Body of pancreas (tissue), 4 donors: ENCODE data around the gene DMKN. TPM values are rescaled to one million over a fixed set of nuclear protein-coding genes. Genes with fewer than 3 reads are reported as not detected.
A peak's percentile ranks its signal among the peaks of the same experiment; 100 is the strongest.

ENCODE experiments used
- ATAC-seq: fragments of 150-250 bp; one replicate; pipeline ENCODE4 v1.9.1; 2016
- DNase-seq, 4 donors: peaks; one replicate each; pipeline ENCODE4 v3.0.0-alpha.2; 2019
- H3K27ac ChIP-seq, 4 donors: fragments of 200-600 bp; sonication (generic); 1 replicate in 3 of 4; 2 replicates in 1 of 4; pipeline versions ENCODE4 v1.5.1 to v1.6.1; 2016 to 2019; ENCODE audit warnings: mild to moderate bottlenecking in 1 of 4, mixed read lengths in 1 of 4, moderate library complexity in 1 of 4
- H3K27me3 ChIP-seq, 2 donors: fragments of 200-600 bp; sonication (generic); one replicate each; pipeline ENCODE4 v1.6.0; 2016; ENCODE audit warnings: mild to moderate bottlenecking in 1 of 2
- H3K36me3 ChIP-seq, 2 donors: fragments of 200-600 bp; sonication (generic); replicated peaks in 1 of 2; 2 replicates each; pipeline ENCODE4 v1.5.1; 2016; ENCODE audit warnings: low read depth in 2 of 2; ENCODE audit not compliant: insufficient read depth in 1 of 2
- H3K4me1 ChIP-seq: fragments of 200-600 bp; sonication (generic); one replicate; pipeline ENCODE4 v1.6.0; 2016
- H3K4me3 ChIP-seq, 2 donors: fragments of 200-600 bp; sonication (generic); 1 replicate in 1 of 2; 2 replicates in 1 of 2; pipeline ENCODE4 v1.5.1; 2016 to 2019
- H3K9me3 ChIP-seq, 3 donors: fragments of 200-600 bp; sonication (generic); 1 replicate in 2 of 3; 2 replicates in 1 of 3; pipeline ENCODE4 v1.5.1; 2016
- POLR2A ChIP-seq, 3 donors: fragments of 450-650 bp; IDR thresholded peaks; one replicate each; pipeline ENCODE4 v1.6.1; 2016; ENCODE audit warnings: antibody characterized with exemption in 3 of 3, mild to moderate bottlenecking in 2 of 3
- WGBS, 2 donors: methylation state at CpG; one replicate each; pipeline ENCODE4 v1.1.5; 2017; 5-methylcytosine and 5-hydroxymethylcytosine counted together
- intact Hi-C: fragments of 100-400 bp; cut with DNase I; formaldehyde crosslinking; loops from one replicate; pipeline ENCODE4 v1.15.1; 2023
- total RNA-seq, 2 donors: library from RNA; depleted of rRNA; stranded (reverse); fragments of >200 nt; gene quantifications; one replicate each; pipeline ENCODE4 v1.1.0, GENCODE V29; 2016
- TF ChIP-seq, protein P1 (sequence below), 7 experiments: fragments of 450-650 bp in 4 of 7; fragments of 200-600 bp in 3 of 7; sonication (generic) in 3 of 7; IDR thresholded peaks; one replicate each; pipeline ENCODE4 v1.5.1; 2016 to 2019; ENCODE audit warnings: antibody characterized with exemption in 7 of 7

Gene DMKN
- total RNA-seq, 2 donors from 2014 or later, result 146 TPM

DNA sequence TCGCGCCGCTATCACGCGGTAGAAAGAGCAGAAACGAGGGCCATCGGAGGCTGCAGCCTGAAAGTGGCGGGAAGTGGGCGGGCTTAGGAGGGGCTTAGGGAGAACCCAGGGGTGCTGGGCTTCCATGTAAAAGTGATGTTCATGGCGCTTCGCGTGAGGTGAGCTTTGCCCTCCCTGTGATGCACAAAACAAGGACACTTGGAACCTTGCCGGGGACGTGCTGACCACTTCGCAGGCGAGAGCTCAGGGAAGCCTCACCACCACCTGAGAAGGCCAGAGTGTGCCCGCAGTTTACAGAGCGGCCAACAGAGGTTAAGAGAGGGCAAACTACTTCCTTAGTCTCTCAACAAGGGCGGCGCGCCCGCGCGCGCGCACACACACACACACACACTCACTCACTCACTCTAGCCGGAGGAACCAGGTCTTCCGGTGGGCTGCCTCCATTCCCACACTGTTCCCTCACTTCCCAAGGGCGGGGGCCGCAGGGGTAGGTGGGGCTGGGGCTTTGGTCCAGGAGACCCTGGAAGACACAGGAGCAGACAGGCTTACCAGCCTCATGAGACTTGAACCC lies 20.5 kb upstream of the DMKN start:
- H3K36me3 ChIP-seq, result no peaks in the 10 kb centered on the region
- no peaks in the 10 kb centered on the region for H3K9me3 ChIP-seq
- peaks cover 9% of the 10 kb centered on the region for H3K4me1 ChIP-seq
- H3K27ac ChIP-seq, result no peak overlapping the region
- 2 to 6% methylated on average over 17 to 30 of the region's 30 CpGs for WGBS, 2 donors
- H3K27me3 ChIP-seq, result no peaks in the 10 kb centered on the region
- intact Hi-C loops, result no loop called here
- DNase-seq (peak in 3 of 4 donors; percentile 33 to 59 (median 46)), ATAC-seq (no peak)
- no peak for TF ChIP-seq POLR2A (IDR thresholded peaks at IDR 0.05)
- TF ChIP-seq, protein P1, sequence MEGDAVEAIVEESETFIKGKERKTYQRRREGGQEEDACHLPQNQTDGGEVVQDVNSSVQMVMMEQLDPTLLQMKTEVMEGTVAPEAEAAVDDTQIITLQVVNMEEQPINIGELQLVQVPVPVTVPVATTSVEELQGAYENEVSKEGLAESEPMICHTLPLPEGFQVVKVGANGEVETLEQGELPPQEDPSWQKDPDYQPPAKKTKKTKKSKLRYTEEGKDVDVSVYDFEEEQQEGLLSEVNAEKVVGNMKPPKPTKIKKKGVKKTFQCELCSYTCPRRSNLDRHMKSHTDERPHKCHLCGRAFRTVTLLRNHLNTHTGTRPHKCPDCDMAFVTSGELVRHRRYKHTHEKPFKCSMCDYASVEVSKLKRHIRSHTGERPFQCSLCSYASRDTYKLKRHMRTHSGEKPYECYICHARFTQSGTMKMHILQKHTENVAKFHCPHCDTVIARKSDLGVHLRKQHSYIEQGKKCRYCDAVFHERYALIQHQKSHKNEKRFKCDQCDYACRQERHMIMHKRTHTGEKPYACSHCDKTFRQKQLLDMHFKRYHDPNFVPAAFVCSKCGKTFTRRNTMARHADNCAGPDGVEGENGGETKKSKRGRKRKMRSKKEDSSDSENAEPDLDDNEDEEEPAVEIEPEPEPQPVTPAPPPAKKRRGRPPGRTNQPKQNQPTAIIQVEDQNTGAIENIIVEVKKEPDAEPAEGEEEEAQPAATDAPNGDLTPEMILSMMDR (IDR thresholded peaks at IDR 0.05), result no peak
- H3K4me3 ChIP-seq, result no peak overlapping the region

DNA sequence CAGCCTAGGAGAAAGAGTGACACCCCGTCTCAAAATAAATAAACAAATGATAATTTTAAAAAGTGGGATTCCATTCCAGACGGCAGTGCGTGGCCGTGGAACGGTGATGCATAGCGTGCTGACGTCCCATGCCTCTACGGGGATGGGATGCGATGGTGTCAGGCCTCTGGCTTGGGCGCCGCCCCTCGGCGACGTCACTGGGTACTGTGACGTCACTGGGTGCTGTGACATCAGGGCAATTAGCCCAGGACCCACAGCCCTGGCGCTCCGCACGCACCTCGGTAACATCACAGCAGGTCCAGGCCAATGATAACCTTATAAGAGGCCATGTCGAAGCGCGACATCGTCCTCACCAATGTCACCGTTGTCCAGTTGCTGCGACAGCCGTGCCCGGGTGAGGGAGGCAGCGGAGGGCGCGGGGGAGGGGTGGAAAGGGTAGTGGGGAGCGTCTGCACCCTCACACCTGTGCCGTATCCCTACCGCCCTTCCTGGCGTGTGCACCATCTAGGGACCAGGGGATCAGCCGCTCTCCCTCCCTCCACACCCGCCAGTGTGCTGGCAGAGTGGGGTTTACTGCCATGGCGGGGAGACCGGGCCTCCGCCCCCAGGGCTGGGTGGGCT lies 19.9 kb upstream of the DMKN start, which contains the start of gene GAPDHS:
Gene GAPDHS (plus strand): TSS at position 256 of the 621 bp plus-strand sequence. CDS start 72 bp downstream, at position 328.
- Histone ChIP-seq H3K36me3 (no peaks in the 10 kb centered on the region), H3K4me3 (no peak within 1 kb of the TSS)

DNA sequence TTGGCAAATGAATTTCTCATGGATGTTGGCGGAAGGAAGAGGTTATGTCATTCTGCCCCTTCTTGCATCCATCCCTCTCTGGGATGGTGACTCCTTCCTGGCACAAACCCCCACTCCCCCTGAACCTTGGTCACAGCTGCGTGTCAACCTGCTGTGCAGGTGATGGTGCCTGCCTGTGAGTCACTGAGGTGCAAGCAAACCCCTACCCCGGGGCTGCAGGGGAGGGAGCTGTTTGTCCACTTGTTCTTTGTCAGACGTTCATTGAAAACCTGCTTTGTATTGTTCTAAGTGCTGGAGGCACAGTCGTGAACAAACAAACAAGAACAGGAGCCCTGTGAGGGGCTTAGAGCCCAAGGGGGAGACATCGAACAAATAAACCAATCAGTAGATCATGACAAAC lies 17.8 kb upstream of the DMKN start:
- no peak overlapping the region for H3K27ac ChIP-seq
- intact Hi-C loops, result no loop called here
- peaks cover 9% of the 10 kb centered on the region for H3K4me1 ChIP-seq
- no peaks in the 10 kb centered on the region for H3K27me3 ChIP-seq
- WGBS, 2 donors, result 27 to 32% methylated on average over 6 of the region's 6 CpGs
- H3K9me3 ChIP-seq, result no peaks in the 10 kb centered on the region
- DNase-seq (no peak), ATAC-seq (no peak)
- no peak for TF ChIP-seq POLR2A (IDR thresholded peaks at IDR 0.05)
- TF ChIP-seq, protein P1 (IDR thresholded peaks at IDR 0.05), result no peak
- H3K4me3 ChIP-seq, result no peak overlapping the region
- H3K36me3 ChIP-seq, result no peaks in the 10 kb centered on the region

More for the DNA sequence above, 19.9 kb upstream of the DMKN start, which contains the start of gene GAPDHS:
- H3K9me3 ChIP-seq, result no peaks in the 10 kb centered on the region
- peaks cover 9% of the 10 kb centered on the region for H3K4me1 ChIP-seq
- ATAC-seq, result no peak
- no peak for DNase-seq
- TF ChIP-seq, protein P1 (IDR thresholded peaks at IDR 0.05), result no peak
- no peak for TF ChIP-seq POLR2A (IDR thresholded peaks at IDR 0.05)
- no peaks in the 10 kb centered on the region for H3K27me3 ChIP-seq
- no peak within 1 kb of the TSS for H3K27ac ChIP-seq
- WGBS, 2 donors, result 31 to 45% methylated on average over 15 to 38 of the region's 39 CpGs
- intact Hi-C loops, result no loop called here

GRCh38 chr19:35529241-35530218 lies 16.1 kb upstream of the DMKN start:
- no peak overlapping the region for H3K4me3 ChIP-seq
- no peak overlapping the region for H3K27ac ChIP-seq
- ATAC-seq, result no peak
- intact Hi-C loops, result no loop called here
- H3K9me3 ChIP-seq, result no peaks in the 10 kb centered on the region
- DNase-seq, result no peak
- TF ChIP-seq, protein P1 (IDR thresholded peaks at IDR 0.05), result no peak
- TF ChIP-seq POLR2A (IDR thresholded peaks at IDR 0.05), result no peak
- WGBS, 2 donors, result 45 to 48% methylated on average over 16 to 18 of the region's 19 CpGs
- H3K36me3 ChIP-seq, result no peaks in the 10 kb centered on the region
- H3K4me1 ChIP-seq, result peaks cover 9% of the 10 kb centered on the region
- no peaks in the 10 kb centered on the region for H3K27me3 ChIP-seq
